HG03025 (cell line): Measurements from ENCODE around the gene TAF1L.
A peak's percentile ranks its signal among the peaks of the same experiment; 100 is the strongest.
"Not testable (repeated sequence)": the region's sequence is repeated elsewhere in the genome, so short reads cannot be mapped to it uniquely, and the experiment has no call there.

Experiments used
- ATAC-seq: cut with Tn5 transposase; IDR thresholded peaks from one replicate; pipeline ENCODE4 v1.9.1; 2021; ENCODE audit warnings: mild to moderate bottlenecking, moderate library complexity; ENCODE audit not compliant: unreplicated experiment, low FRiP score

The TAF1L gene

GRCh38 chr9:32635362-32635761 is at the start of gene TAF1L:
TSS of gene TAF1L (minus strand) at chr9:32635669. CDS start at chr9:32635579, 90 bp downstream.
- no peak for ATAC-seq

- no peak for ATAC-seq
Measured at GRCh38 chr9:32681751-32682150, 46.3 kb upstream of the TAF1L start.

GRCh38 chr9:32677931-32678330 is 42.5 kb upstream of the TAF1L start:
- no peak for ATAC-seq

- no peak for ATAC-seq
Measured at GRCh38 chr9:32672469-32672868, 37.0 kb upstream of the TAF1L start.

GRCh38 chr9:32671333-32671732 is 35.9 kb upstream of the TAF1L start:
- ATAC-seq, result no peak

GRCh38 chr9:32665101-32665500 is 29.6 kb upstream of the TAF1L start:
- no peak for ATAC-seq

- no peak for ATAC-seq
Measured at GRCh38 chr9:32663741-32664140, 28.3 kb upstream of the TAF1L start.

- no peak for ATAC-seq
Measured at GRCh38 chr9:32647671-32648070, 12.2 kb upstream of the TAF1L start.

GRCh38 chr9:32644698-32645097 is 9.2 kb upstream of the TAF1L start:
- no peak for ATAC-seq

- not testable (repeated sequence) for ATAC-seq
Measured at GRCh38 chr9:32633151-32633550, 2.3 kb downstream of the TAF1L start.

- no peak for ATAC-seq
Measured at GRCh38 chr9:32631991-32632390, 3.5 kb downstream of the TAF1L start.

GRCh38 chr9:32627394-32627954 is 8.0 kb downstream of the TAF1L start:
- no peak for ATAC-seq

GRCh38 chr9:32625320-32625719 is 10.1 kb downstream of the TAF1L start:
- ATAC-seq, result no peak

- no peak for ATAC-seq
Measured at GRCh38 chr9:32622948-32623347, 12.5 kb downstream of the TAF1L start.

GRCh38 chr9:32618261-32618660 is 17.2 kb downstream of the TAF1L start:
- ATAC-seq, result no peak

GRCh38 chr9:32606811-32607210 is 28.7 kb downstream of the TAF1L start:
- ATAC-seq, result no peak

- peak; percentile 94 for ATAC-seq
Measured at GRCh38 chr9:32603914-32604852, 31.3 kb downstream of the TAF1L start.

GRCh38 chr9:32599021-32599420 is 36.4 kb downstream of the TAF1L start:
- not testable (repeated sequence) for ATAC-seq

GRCh38 chr9:32596936-32597335 is 38.5 kb downstream of the TAF1L start:
- ATAC-seq, result no peak

GRCh38 chr9:32596096-32596865 is 39.2 kb downstream of the TAF1L start:
- no peak for ATAC-seq

GRCh38 chr9:32590898-32591297 is 44.6 kb downstream of the TAF1L start:
- ATAC-seq, result no peak
